Measurements from ENCODE around the gene RANBP2.

GRCh38 chr2:108835040-108835439, 115.8 kb downstream of the RANBP2 start:
- TF ChIP-seq CTCF (IDR thresholded peaks at IDR 0.05; ENCODE audit: poor library complexity): no peak
- no peak for TF ChIP-seq EZH2 (IDR thresholded peaks at IDR 0.05; ENCODE audit: borderline replicate concordance)
